ENCODE data around the gene PYCARD. TPM values are rescaled to one million over a fixed set of nuclear protein-coding genes. Genes with fewer than 3 reads are reported as not detected.
A peak's percentile ranks its signal among the peaks of the same experiment; 100 is the strongest.

Gene PYCARD
- total and polyA plus RNA-seq, 7 donors = 21.0 to 120 (median 24.6) TPM

- no peak for TF ChIP-seq POLR2AphosphoS5 (IDR thresholded peaks at IDR 0.05)
- TF ChIP-seq, protein P1, sequence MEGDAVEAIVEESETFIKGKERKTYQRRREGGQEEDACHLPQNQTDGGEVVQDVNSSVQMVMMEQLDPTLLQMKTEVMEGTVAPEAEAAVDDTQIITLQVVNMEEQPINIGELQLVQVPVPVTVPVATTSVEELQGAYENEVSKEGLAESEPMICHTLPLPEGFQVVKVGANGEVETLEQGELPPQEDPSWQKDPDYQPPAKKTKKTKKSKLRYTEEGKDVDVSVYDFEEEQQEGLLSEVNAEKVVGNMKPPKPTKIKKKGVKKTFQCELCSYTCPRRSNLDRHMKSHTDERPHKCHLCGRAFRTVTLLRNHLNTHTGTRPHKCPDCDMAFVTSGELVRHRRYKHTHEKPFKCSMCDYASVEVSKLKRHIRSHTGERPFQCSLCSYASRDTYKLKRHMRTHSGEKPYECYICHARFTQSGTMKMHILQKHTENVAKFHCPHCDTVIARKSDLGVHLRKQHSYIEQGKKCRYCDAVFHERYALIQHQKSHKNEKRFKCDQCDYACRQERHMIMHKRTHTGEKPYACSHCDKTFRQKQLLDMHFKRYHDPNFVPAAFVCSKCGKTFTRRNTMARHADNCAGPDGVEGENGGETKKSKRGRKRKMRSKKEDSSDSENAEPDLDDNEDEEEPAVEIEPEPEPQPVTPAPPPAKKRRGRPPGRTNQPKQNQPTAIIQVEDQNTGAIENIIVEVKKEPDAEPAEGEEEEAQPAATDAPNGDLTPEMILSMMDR (IDR thresholded peaks at IDR 0.05) = no peak
- no peak for TF ChIP-seq EP300 (IDR thresholded peaks at IDR 0.05)
- no peak for TF ChIP-seq POLR2A (IDR thresholded peaks at IDR 0.05)
- H3K27me3 ChIP-seq = peaks cover 31 to 66% (median 56%) of the 10 kb centered on the region in 3 donors
- H3K9me3 ChIP-seq = no peaks in the 10 kb centered on the region
- WGBS, 2 donors = 1% methylated on average over 63 of the region's 63 CpGs
- H3K36me3 ChIP-seq = no peaks in the 10 kb centered on the region
- no peak for DNase-seq
- H3K27ac ChIP-seq = no peak overlapping the region
- H3K4me3 ChIP-seq = peak overlapping the region in 3 of 4 donors; percentile 31 to 49 (median 47)
- intact Hi-C loops (cut with DNase I) = no loop called here
- H3K4me1 ChIP-seq = peaks cover 0 to 29% (median 27%) of the 10 kb centered on the region in 4 donors
These were observed 13.0 kb upstream of the PYCARD start for GRCh38 chr16:31215287-31216162.

DNA sequence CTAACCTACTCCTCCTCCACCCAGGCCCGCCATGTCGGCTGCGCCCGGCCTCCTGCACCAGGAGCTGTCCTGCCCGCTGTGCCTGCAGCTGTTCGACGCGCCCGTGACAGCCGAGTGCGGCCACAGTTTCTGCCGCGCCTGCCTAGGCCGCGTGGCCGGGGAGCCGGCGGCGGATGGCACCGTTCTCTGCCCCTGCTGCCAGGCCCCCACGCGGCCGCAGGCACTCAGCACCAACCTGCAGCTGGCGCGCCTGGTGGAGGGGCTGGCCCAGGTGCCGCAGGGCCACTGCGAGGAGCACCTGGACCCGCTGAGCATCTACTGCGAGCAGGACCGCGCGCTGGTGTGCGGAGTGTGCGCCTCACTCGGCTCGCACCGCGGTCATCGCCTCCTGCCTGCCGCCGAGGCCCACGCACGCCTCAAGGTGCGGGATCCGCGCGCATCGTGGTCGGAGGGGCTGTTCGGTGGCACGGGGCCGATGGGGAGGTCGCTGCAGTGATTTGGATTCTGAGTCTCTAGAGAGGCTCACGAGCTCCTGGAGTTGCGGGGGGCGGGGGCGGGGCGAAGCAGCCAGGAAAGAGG is 12.2 kb upstream of the PYCARD start:
- Histone ChIP-seq H3K9me3 (no peaks in the 10 kb centered on the region), H3K4me1 (peaks cover 0 to 29% (median 27%) of the 10 kb centered on the region in 4 donors), H3K27me3 (peaks cover 31 to 61% (median 52%) of the 10 kb centered on the region in 3 donors), H3K27ac (no peak overlapping the region), H3K4me3 (peak overlapping the region in 3 of 4 donors; percentile 31 to 49 (median 47)), H3K36me3 (no peaks in the 10 kb centered on the region)
- WGBS, 2 donors = 6 to 8% methylated on average over 58 of the region's 58 CpGs
- intact Hi-C loops (cut with DNase I) = no loop called here
- DNase-seq = no peak
- TF ChIP-seq POLR2A (IDR thresholded peaks at IDR 0.05) (no peak), POLR2AphosphoS5 (IDR thresholded peaks at IDR 0.05) (no peak), EP300 (IDR thresholded peaks at IDR 0.05) (no peak)
- TF ChIP-seq, protein P1 (IDR thresholded peaks at IDR 0.05) = no peak

DNA sequence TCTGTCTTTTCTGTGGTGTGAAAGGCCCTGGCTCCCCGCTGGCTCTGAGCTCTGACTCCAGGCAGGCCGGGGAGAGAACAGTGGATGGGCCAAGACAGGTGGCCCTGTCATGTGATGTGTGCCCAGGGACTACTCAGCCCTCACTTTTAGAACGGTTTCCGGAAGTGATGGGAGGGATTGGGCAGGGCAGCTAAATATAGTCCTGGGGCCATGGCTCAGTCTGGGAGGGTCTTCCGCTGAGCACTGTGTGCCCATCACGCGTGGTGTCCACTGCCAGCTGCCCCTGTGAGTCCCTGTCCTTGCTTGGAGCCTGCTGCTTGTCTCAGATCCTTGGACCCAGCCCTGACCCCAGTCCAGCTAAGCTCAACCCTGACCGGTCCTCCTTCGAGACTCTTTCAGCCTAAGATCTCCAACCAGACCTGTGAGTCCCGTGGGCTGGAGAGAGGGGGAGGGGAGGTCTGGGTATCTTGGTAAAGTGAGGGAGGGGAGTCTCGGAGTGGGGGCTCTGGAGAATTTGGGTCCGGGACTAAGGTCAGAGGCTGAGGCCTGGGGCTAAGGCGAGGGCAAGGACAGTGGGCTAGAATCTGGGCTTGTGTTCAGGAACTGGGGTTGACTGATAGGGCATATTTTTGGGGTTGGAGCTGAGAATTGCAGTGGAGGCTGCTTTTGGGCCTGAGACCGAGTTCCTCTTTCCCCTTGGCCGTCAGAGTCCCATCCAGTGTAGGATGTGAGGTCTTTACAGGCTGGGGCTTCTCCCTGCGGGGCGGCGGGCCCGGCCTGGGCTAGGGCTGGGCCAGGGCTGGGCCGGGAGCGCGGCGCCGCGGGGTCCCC is 11.5 kb upstream of the PYCARD start, which contains the start of gene TRIM72:
Gene TRIM72 (plus strand): TSS at position 243 of the 831 bp plus-strand sequence. CDS start 620 bp downstream, outside the sequence.
- Histone ChIP-seq H3K4me1 (peaks cover 0 to 29% (median 27%) of the 10 kb centered on the region in 4 donors), H3K9me3 (no peaks in the 10 kb centered on the region), H3K27me3 (peaks cover 31 to 54% (median 46%) of the 10 kb centered on the region in 3 donors), H3K27ac (no peak within 1 kb of the TSS), H3K36me3 (no peaks in the 10 kb centered on the region), H3K4me3 (peak within 1 kb of the TSS in 3 of 4 donors; percentile 31 to 49 (median 47))
- no peak for DNase-seq
- no peak for TF ChIP-seq POLR2AphosphoS5 (IDR thresholded peaks at IDR 0.05)
- TF ChIP-seq, protein P1 (IDR thresholded peaks at IDR 0.05) = no peak
- no peak for TF ChIP-seq POLR2A (IDR thresholded peaks at IDR 0.05)
- TF ChIP-seq EP300 (IDR thresholded peaks at IDR 0.05) = no peak
- 66 to 73% methylated on average over 25 of the region's 25 CpGs for WGBS, 2 donors
- intact Hi-C loops (cut with DNase I) = no loop called here

GRCh38 chr16:31213342-31213741 is 10.8 kb upstream of the PYCARD start:
- H3K36me3 ChIP-seq = no peaks in the 10 kb centered on the region
- WGBS, 2 donors = 93 to 99% methylated on average over 1 of the region's 1 CpG
- DNase-seq = no peak
- H3K9me3 ChIP-seq = no peaks in the 10 kb centered on the region
- no peak overlapping the region for H3K27ac ChIP-seq
- peaks cover 0 to 29% (median 27%) of the 10 kb centered on the region in 4 donors for H3K4me1 ChIP-seq
- H3K4me3 ChIP-seq = no peak overlapping the region
- peaks cover 31 to 50% (median 39%) of the 10 kb centered on the region in 3 donors for H3K27me3 ChIP-seq
- TF ChIP-seq POLR2AphosphoS5 (IDR thresholded peaks at IDR 0.05) (no peak), POLR2A (IDR thresholded peaks at IDR 0.05) (no peak), EP300 (IDR thresholded peaks at IDR 0.05) (no peak)
- intact Hi-C loops (cut with DNase I) = no loop called here
